ENCODE results near the gene SLC35B2.

DNA sequence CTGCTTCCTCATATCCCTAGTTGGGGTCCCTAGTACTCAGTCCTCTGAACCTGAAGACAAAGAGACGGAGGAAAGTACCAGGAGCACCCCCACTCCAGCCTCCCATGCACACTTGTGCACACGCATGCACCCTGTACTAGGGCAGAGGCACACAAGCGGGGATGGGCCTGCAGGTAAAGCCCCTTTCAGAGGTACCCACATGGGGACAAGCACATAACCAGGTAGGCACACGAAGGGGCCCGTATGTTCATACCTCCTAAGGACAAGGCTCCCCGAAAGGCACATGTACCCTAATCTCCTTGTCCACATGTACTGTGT lies 14.0 kb upstream of the SLC35B2 start:
- TF ChIP-seq, protein P1, sequence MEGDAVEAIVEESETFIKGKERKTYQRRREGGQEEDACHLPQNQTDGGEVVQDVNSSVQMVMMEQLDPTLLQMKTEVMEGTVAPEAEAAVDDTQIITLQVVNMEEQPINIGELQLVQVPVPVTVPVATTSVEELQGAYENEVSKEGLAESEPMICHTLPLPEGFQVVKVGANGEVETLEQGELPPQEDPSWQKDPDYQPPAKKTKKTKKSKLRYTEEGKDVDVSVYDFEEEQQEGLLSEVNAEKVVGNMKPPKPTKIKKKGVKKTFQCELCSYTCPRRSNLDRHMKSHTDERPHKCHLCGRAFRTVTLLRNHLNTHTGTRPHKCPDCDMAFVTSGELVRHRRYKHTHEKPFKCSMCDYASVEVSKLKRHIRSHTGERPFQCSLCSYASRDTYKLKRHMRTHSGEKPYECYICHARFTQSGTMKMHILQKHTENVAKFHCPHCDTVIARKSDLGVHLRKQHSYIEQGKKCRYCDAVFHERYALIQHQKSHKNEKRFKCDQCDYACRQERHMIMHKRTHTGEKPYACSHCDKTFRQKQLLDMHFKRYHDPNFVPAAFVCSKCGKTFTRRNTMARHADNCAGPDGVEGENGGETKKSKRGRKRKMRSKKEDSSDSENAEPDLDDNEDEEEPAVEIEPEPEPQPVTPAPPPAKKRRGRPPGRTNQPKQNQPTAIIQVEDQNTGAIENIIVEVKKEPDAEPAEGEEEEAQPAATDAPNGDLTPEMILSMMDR (IDR thresholded peaks at IDR 0.05; ENCODE audit: poor library complexity): no peak
- no peak for TF ChIP-seq EZH2phosphoT487 (IDR thresholded peaks at IDR 0.05; ENCODE audit: low read depth, severe bottlenecking, unreplicated experiment)
- TF ChIP-seq EZH2 (IDR thresholded peaks at IDR 0.05; ENCODE audit: borderline replicate concordance): no peak
